Measurements from ENCODE around the gene MYO18B. TPM values are rescaled to one million over a fixed set of nuclear protein-coding genes. Genes with fewer than 3 reads are reported as not detected.

MYO18B gene
- total and polyA plus RNA-seq, 9 donors, result 0.02 to 0.23 (median 0.10) TPM; not detected in 5

- intact Hi-C loops (cut with DNase I), result no loop called here
- Histone ChIP-seq H3K27me3 (no peaks in the 10 kb centered on the region), H3K4me3 (no peak overlapping the region), H3K36me3 (no peaks in the 10 kb centered on the region), H3K9me3 (no peaks in the 10 kb centered on the region), H3K27ac (no peak overlapping the region), H3K4me1 (ENCODE audit: insufficient read depth) (no peaks in the 10 kb centered on the region)
- WGBS, 3 donors, result 56 to 62% (median 61%) methylated on average over 3 of the region's 3 CpGs
- TF ChIP-seq EP300 (IDR thresholded peaks at IDR 0.05) (no peak), POLR2A (IDR thresholded peaks at IDR 0.05) (no peak)
- no peak for DNase-seq
Measured at GRCh38 chr22:26068571-26068970, 326.6 kb downstream of the MYO18B start.

DNA sequence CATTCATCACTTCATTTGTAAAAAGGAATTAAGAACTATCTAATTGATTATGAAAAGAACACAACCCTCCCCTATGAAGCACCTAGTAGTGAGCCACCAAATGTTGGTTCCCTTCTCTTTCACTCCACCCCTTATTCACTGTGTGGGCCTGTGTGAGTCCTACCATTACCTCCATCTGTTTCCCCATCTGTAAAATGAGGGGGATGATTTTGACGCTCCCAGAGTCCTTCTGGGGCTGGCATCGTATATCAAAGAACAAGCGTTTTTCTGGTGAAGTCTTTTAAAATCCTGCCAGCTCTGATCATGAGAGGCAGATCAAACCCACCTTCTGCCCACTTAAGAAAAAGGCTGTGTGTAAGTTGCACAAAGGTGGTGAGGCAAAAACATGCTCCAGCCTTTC lies 330.6 kb downstream of the MYO18B start:
- no peak for DNase-seq
- intact Hi-C loops (cut with DNase I), result no loop called here
- Histone ChIP-seq H3K9me3 (no peaks in the 10 kb centered on the region), H3K4me3 (no peak overlapping the region), H3K27me3 (no peaks in the 10 kb centered on the region), H3K27ac (no peak overlapping the region), H3K36me3 (no peaks in the 10 kb centered on the region), H3K4me1 (ENCODE audit: insufficient read depth) (no peaks in the 10 kb centered on the region)
- TF ChIP-seq EP300 (IDR thresholded peaks at IDR 0.05) (no peak), CTCF (IDR thresholded peaks at IDR 0.05) (no peak), POLR2A (IDR thresholded peaks at IDR 0.05) (no peak)
- 40 to 64% (median 51%) methylated on average over 3 of the region's 3 CpGs for WGBS, 3 donors

- WGBS, 3 donors, result 59 to 79% (median 61%) methylated on average over 1 of the region's 1 CpG
Measured at GRCh38 chr22:26075251-26075650, 333.3 kb downstream of the MYO18B start.

DNA sequence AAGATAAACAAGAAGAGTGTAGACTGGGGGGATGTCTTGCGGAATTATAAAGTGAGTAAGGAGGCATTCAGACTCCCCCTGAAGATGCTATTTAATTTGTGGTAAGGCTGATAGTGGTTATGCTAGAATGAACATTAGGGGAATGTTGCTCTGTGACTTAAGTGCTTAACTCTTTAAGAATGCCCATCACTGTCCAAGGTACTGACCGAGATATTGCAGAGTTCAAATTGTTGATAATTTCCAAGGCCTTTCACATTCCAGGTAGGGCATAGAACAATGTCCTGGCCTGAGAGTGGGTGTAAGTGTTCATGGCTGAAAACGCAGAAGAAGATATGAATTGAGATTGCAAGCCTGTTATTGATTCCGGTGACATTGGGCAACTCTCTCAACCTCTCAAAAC lies 337.0 kb downstream of the MYO18B start:
- DNase-seq, result no peak
- intact Hi-C loops (cut with DNase I), result no loop called here
- WGBS, 3 donors, result 42 to 51% (median 50%) methylated on average over 4 of the region's 4 CpGs
- TF ChIP-seq EP300 (IDR thresholded peaks at IDR 0.05) (no peak), POLR2A (IDR thresholded peaks at IDR 0.05) (no peak), CTCF (IDR thresholded peaks at IDR 0.05) (no peak)
- Histone ChIP-seq H3K4me1 (ENCODE audit: insufficient read depth) (no peaks in the 10 kb centered on the region), H3K27ac (no peak overlapping the region), H3K9me3 (no peaks in the 10 kb centered on the region), H3K27me3 (no peaks in the 10 kb centered on the region), H3K36me3 (no peaks in the 10 kb centered on the region), H3K4me3 (no peak overlapping the region)

More at GRCh38 chr22:26075251-26075650, 333.3 kb downstream of the MYO18B start:
- TF ChIP-seq CTCF (IDR thresholded peaks at IDR 0.05), result no peak
- no peaks in the 10 kb centered on the region for H3K9me3 ChIP-seq
- H3K4me1 ChIP-seq (ENCODE audit: insufficient read depth), result no peaks in the 10 kb centered on the region
- intact Hi-C loops (cut with DNase I), result no loop called here
- H3K27ac ChIP-seq, result no peak overlapping the region
- H3K36me3 ChIP-seq, result no peaks in the 10 kb centered on the region
- H3K4me3 ChIP-seq, result no peak overlapping the region
- no peak for DNase-seq
- no peaks in the 10 kb centered on the region for H3K27me3 ChIP-seq

Small RNA genes within 50 kb of the gene (small RNA-seq; reads per million reads assigned to genes)
- gene RN7SKP169, result not detected
- not detected for gene RNA5SP494
- gene Z98949.2, result not detected

Other genes starting within 250 kb of the MYO18B start
- 10 to 100 TPM in 4 of 7 donors, 1 to 10 TPM in 3; 3.6 to 14.8 (median 10.5) TPM for gene GRK3, start 177.5 kb upstream of the MYO18B start, total RNA-seq
- gene GRK3, start 177.5 kb upstream of the MYO18B start, polyA plus RNA-seq, result 1 to 10 TPM; 1.0 to 9.4 TPM

Measured in ovary (tissue), 9 donors.